ENCODE data around the gene FABP1.

FABP1 gene

GRCh38 chr2:88144914-88145497, 17.1 kb upstream of the FABP1 start:
- Histone ChIP-seq H2BK12ac (ENCODE audit: low read length) (no peak overlapping the region), H3K23ac (ENCODE audit: low read depth, low read length, poor library complexity) (no peak overlapping the region), H4K91ac (ENCODE audit: low read depth, low read length, poor library complexity) (no peak overlapping the region), H2AK5ac (ENCODE audit: low read depth, low read length) (no peak overlapping the region), H3K4ac (ENCODE audit: low read length) (no peak overlapping the region), H2BK15ac (ENCODE audit: low read length) (no peak overlapping the region), H3K9ac (ENCODE audit: low read depth, low read length, poor library complexity) (no peak overlapping the region), H3K18ac (ENCODE audit: low read length) (no peak overlapping the region), H2BK5ac (ENCODE audit: low read length) (no peak overlapping the region), H3K36me3 (replicated peaks in 1 of 2; ENCODE audit: control insufficient read depth in 2 of 2, insufficient read depth in 2 of 2, low read length in 2 of 2) (no peaks in the 10 kb centered on the region), H2AFZ (ENCODE audit: low read length) (no peak overlapping the region), H3K27me3 (ENCODE audit: control insufficient read depth in 3 of 3, insufficient read depth in 3 of 3, low read depth in 1 of 3, low read length in 3 of 3) (no peaks in the 10 kb centered on the region), H3K4me2 (ENCODE audit: insufficient read depth, low read length, poor library complexity, severe bottlenecking) (no peak overlapping the region), H3K4me1 (ENCODE audit: control insufficient read depth in 2 of 2, insufficient read depth in 1 of 2, low read depth in 1 of 2, low read length in 2 of 2) (no peaks in the 10 kb centered on the region), H3K79me1 (ENCODE audit: low read depth, low read length) (no peaks in the 10 kb centered on the region), H3K9me3 (replicated peaks in 1 of 2; ENCODE audit: control insufficient read depth in 2 of 2, insufficient read depth in 1 of 2, low read depth in 1 of 2, low read length in 2 of 2) (peaks cover 0 to 3% of the 10 kb centered on the region in 2 donors), H3K27ac (replicated peaks; ENCODE audit: low read length) (no peak overlapping the region), H3K14ac (ENCODE audit: low read length) (no peak overlapping the region), H2BK120ac (ENCODE audit: low read depth, low read length) (no peak overlapping the region), H4K8ac (ENCODE audit: low read depth, low read length) (no peak overlapping the region), H3K4me3 (ENCODE audit: low read length in 2 of 2) (no peak overlapping the region)
- WGBS, 2 donors (ENCODE audit: extremely low coverage in 2 of 2, insufficient read length in 2 of 2, insufficient replicate concordance in 1 of 2), result no CpG with 5 or more reads among the region's 10 CpGs
- no peak for DNase-seq (ENCODE audit: low spot score)

- Histone ChIP-seq H3K23ac (ENCODE audit: low read depth, low read length, poor library complexity) (no peak overlapping the region), H4K91ac (ENCODE audit: low read depth, low read length, poor library complexity) (no peak overlapping the region), H3K4me1 (ENCODE audit: control insufficient read depth in 2 of 2, insufficient read depth in 1 of 2, low read depth in 1 of 2, low read length in 2 of 2) (no peaks in the 10 kb centered on the region), H3K9me3 (replicated peaks in 1 of 2; ENCODE audit: control insufficient read depth in 2 of 2, insufficient read depth in 1 of 2, low read depth in 1 of 2, low read length in 2 of 2) (peaks cover 0 to 3% of the 10 kb centered on the region in 2 donors), H2AK5ac (ENCODE audit: low read depth, low read length) (no peak overlapping the region), H2BK120ac (ENCODE audit: low read depth, low read length) (no peak overlapping the region), H3K9ac (ENCODE audit: low read depth, low read length, poor library complexity) (no peak overlapping the region), H2AFZ (ENCODE audit: low read length) (no peak overlapping the region), H3K27ac (replicated peaks; ENCODE audit: low read length) (no peak overlapping the region), H2BK5ac (ENCODE audit: low read length) (no peak overlapping the region), H3K18ac (ENCODE audit: low read length) (no peak overlapping the region), H3K79me1 (ENCODE audit: low read depth, low read length) (no peaks in the 10 kb centered on the region), H3K4me2 (ENCODE audit: insufficient read depth, low read length, poor library complexity, severe bottlenecking) (no peak overlapping the region), H3K36me3 (replicated peaks in 1 of 2; ENCODE audit: control insufficient read depth in 2 of 2, insufficient read depth in 2 of 2, low read length in 2 of 2) (no peaks in the 10 kb centered on the region), H2BK15ac (ENCODE audit: low read length) (no peak overlapping the region), H3K27me3 (ENCODE audit: control insufficient read depth in 3 of 3, insufficient read depth in 3 of 3, low read depth in 1 of 3, low read length in 3 of 3) (no peaks in the 10 kb centered on the region), H3K14ac (ENCODE audit: low read length) (no peak overlapping the region), H3K4ac (ENCODE audit: low read length) (no peak overlapping the region), H2BK12ac (ENCODE audit: low read length) (no peak overlapping the region), H4K8ac (ENCODE audit: low read depth, low read length) (no peak overlapping the region), H3K4me3 (ENCODE audit: low read length in 2 of 2) (no peak overlapping the region)
- no CpG with 5 or more reads among the region's 1 CpG for WGBS, 2 donors (ENCODE audit: extremely low coverage in 2 of 2, insufficient read length in 2 of 2, insufficient replicate concordance in 1 of 2)
- no peak for DNase-seq (ENCODE audit: low spot score)
These were observed 16.4 kb upstream of the FABP1 start for GRCh38 chr2:88144271-88144670.

- no peak overlapping the region for H3K4me3 ChIP-seq (ENCODE audit: low read length in 2 of 2)
- H3K23ac ChIP-seq (ENCODE audit: low read depth, low read length, poor library complexity), result no peak overlapping the region
- no peak overlapping the region for H2AFZ ChIP-seq (ENCODE audit: low read length)
- H3K4ac ChIP-seq (ENCODE audit: low read length), result no peak overlapping the region
- H3K79me1 ChIP-seq (ENCODE audit: low read depth, low read length), result no peaks in the 10 kb centered on the region
- no peak overlapping the region for H2BK12ac ChIP-seq (ENCODE audit: low read length)
- no peak overlapping the region for H2BK15ac ChIP-seq (ENCODE audit: low read length)
- DNase-seq (ENCODE audit: low spot score), result no peak
- no peak overlapping the region for H2AK5ac ChIP-seq (ENCODE audit: low read depth, low read length)
- H3K4me2 ChIP-seq (ENCODE audit: insufficient read depth, low read length, poor library complexity, severe bottlenecking), result no peak overlapping the region
- H4K8ac ChIP-seq (ENCODE audit: low read depth, low read length), result no peak overlapping the region
- no peaks in the 10 kb centered on the region for H3K4me1 ChIP-seq (ENCODE audit: control insufficient read depth in 2 of 2, insufficient read depth in 1 of 2, low read depth in 1 of 2, low read length in 2 of 2)
- no peak overlapping the region for H2BK120ac ChIP-seq (ENCODE audit: low read depth, low read length)
- H3K18ac ChIP-seq (ENCODE audit: low read length), result no peak overlapping the region
- H3K9me3 ChIP-seq (replicated peaks in 1 of 2; ENCODE audit: control insufficient read depth in 2 of 2, insufficient read depth in 1 of 2, low read depth in 1 of 2, low read length in 2 of 2), result no peaks in the 10 kb centered on the region
- no peak overlapping the region for H3K14ac ChIP-seq (ENCODE audit: low read length)
- H3K27me3 ChIP-seq (ENCODE audit: control insufficient read depth in 3 of 3, insufficient read depth in 3 of 3, low read depth in 1 of 3, low read length in 3 of 3), result no peaks in the 10 kb centered on the region
- no peak overlapping the region for H2BK5ac ChIP-seq (ENCODE audit: low read length)
- no peak overlapping the region for H3K9ac ChIP-seq (ENCODE audit: low read depth, low read length, poor library complexity)
- no peaks in the 10 kb centered on the region for H3K36me3 ChIP-seq (replicated peaks in 1 of 2; ENCODE audit: control insufficient read depth in 2 of 2, insufficient read depth in 2 of 2, low read length in 2 of 2)
- no peak overlapping the region for H3K27ac ChIP-seq (replicated peaks; ENCODE audit: low read length)
- no CpG with 5 or more reads among the region's 2 CpGs for WGBS, 2 donors (ENCODE audit: extremely low coverage in 2 of 2, insufficient read length in 2 of 2, insufficient replicate concordance in 1 of 2)
- H4K91ac ChIP-seq (ENCODE audit: low read depth, low read length, poor library complexity), result no peak overlapping the region
These were observed 14.1 kb upstream of the FABP1 start for GRCh38 chr2:88141952-88142351.

GRCh38 chr2:88139804-88140203, 11.9 kb upstream of the FABP1 start:
- Histone ChIP-seq H2AFZ (ENCODE audit: low read length) (no peak overlapping the region), H3K79me1 (ENCODE audit: low read depth, low read length) (no peaks in the 10 kb centered on the region), H4K91ac (ENCODE audit: low read depth, low read length, poor library complexity) (no peak overlapping the region), H3K9me3 (replicated peaks in 1 of 2; ENCODE audit: control insufficient read depth in 2 of 2, insufficient read depth in 1 of 2, low read depth in 1 of 2, low read length in 2 of 2) (no peaks in the 10 kb centered on the region), H2BK5ac (ENCODE audit: low read length) (no peak overlapping the region), H3K27me3 (ENCODE audit: control insufficient read depth in 3 of 3, insufficient read depth in 3 of 3, low read depth in 1 of 3, low read length in 3 of 3) (no peaks in the 10 kb centered on the region), H3K9ac (ENCODE audit: low read depth, low read length, poor library complexity) (no peak overlapping the region), H3K23ac (ENCODE audit: low read depth, low read length, poor library complexity) (no peak overlapping the region), H2BK12ac (ENCODE audit: low read length) (no peak overlapping the region), H3K4me3 (ENCODE audit: low read length in 2 of 2) (no peak overlapping the region), H3K27ac (replicated peaks; ENCODE audit: low read length) (no peak overlapping the region), H3K4me2 (ENCODE audit: insufficient read depth, low read length, poor library complexity, severe bottlenecking) (no peak overlapping the region), H3K4me1 (ENCODE audit: control insufficient read depth in 2 of 2, insufficient read depth in 1 of 2, low read depth in 1 of 2, low read length in 2 of 2) (no peaks in the 10 kb centered on the region), H4K8ac (ENCODE audit: low read depth, low read length) (no peak overlapping the region), H2AK5ac (ENCODE audit: low read depth, low read length) (no peak overlapping the region), H3K36me3 (replicated peaks in 1 of 2; ENCODE audit: control insufficient read depth in 2 of 2, insufficient read depth in 2 of 2, low read length in 2 of 2) (no peaks in the 10 kb centered on the region), H3K14ac (ENCODE audit: low read length) (no peak overlapping the region), H3K18ac (ENCODE audit: low read length) (no peak overlapping the region), H3K4ac (ENCODE audit: low read length) (no peak overlapping the region), H2BK15ac (ENCODE audit: low read length) (no peak overlapping the region), H2BK120ac (ENCODE audit: low read depth, low read length) (no peak overlapping the region)
- no peak for DNase-seq (ENCODE audit: low spot score)
- WGBS, 2 donors (ENCODE audit: extremely low coverage in 2 of 2, insufficient read length in 2 of 2, insufficient replicate concordance in 1 of 2), result no CpG with 5 or more reads among the region's 6 CpGs

Data from neuronal stem cell (in vitro differentiated cells).